Caki2 (cell line): ENCODE results near the gene PAIP2. TPM values are rescaled to one million over a fixed set of nuclear protein-coding genes. Genes with fewer than 3 reads are reported as not detected.
"Not testable (repeated sequence)": the region's sequence is repeated elsewhere in the genome, so short reads cannot be mapped to it uniquely, and the experiment has no call there.

Source experiments
- DNase-seq: peaks from one replicate; pipeline ENCODE4 v3.0.0-alpha.2; 2015; ENCODE audit warnings: low read depth
- in situ Hi-C: cut with HindIII; loops from 2 replicates; pipeline ENCODE4 v1.10.0; 2016; ENCODE audit warnings: low sequenced_read_pairs, low pct_unique_long_range_greater_than_20kb, mixed read lengths
- total RNA-seq: library from RNA; depleted of rRNA; stranded (reverse); fragments of >200 nt; shearing (Covaris generic); gene quantifications from 2 replicates; pipeline ENCODE4 v1.2.3, GENCODE V29; 2014; ENCODE audit warnings: low replicate concordance

Gene PAIP2
- total RNA-seq, 1 experiment from 2014 or later, result 41.9 TPM

- in situ Hi-C loops, DNase-seq: not testable (repeated sequence)
Observed at GRCh38 chr5:139386956-139387355, 45.3 kb downstream of the PAIP2 start.

- in situ Hi-C loops, result no loop called here
- no peak for DNase-seq
Observed at GRCh38 chr5:139387611-139388197, 46.0 kb downstream of the PAIP2 start.

GRCh38 chr5:139388198-139388821 is 46.7 kb downstream of the PAIP2 start:
- DNase-seq, result no peak
- in situ Hi-C loops, result no loop called here

GRCh38 chr5:139389701-139390638 is 48.3 kb downstream of the PAIP2 start, which contains the start of gene MZB1:
MZB1 (minus strand) TSS chr5:139389913; CDS start chr5:139389856, 57 bp downstream.
- no peak for DNase-seq
- in situ Hi-C loops, result no loop called here

GRCh38 chr5:139390639-139391569 is 49.2 kb downstream of the PAIP2 start:
- DNase-seq, result no peak
- in situ Hi-C loops, result no loop called here

- DNase-seq, result no peak
- in situ Hi-C loops, result no loop called here
Observed at GRCh38 chr5:139391570-139392323, 50.1 kb downstream of the PAIP2 start.

- in situ Hi-C loops, result no loop called here
Observed at GRCh38 chr5:139392324-139392677, 50.6 kb downstream of the PAIP2 start.

GRCh38 chr5:139392678-139393496 is 51.2 kb downstream of the PAIP2 start:
- no peak for DNase-seq
- in situ Hi-C loops, result no loop called here

More at GRCh38 chr5:139392324-139392677, 50.6 kb downstream of the PAIP2 start:
- DNase-seq, result no peak

GRCh38 chr5:139393497-139394122 is 52.0 kb downstream of the PAIP2 start:
- no peak for DNase-seq
- in situ Hi-C loops, result no loop called here

- DNase-seq, result no peak
- in situ Hi-C loops, result no loop called here
Observed at GRCh38 chr5:139394123-139394653, 52.5 kb downstream of the PAIP2 start.

- in situ Hi-C loops, result no loop called here
Observed at GRCh38 chr5:139394654-139395566, 53.3 kb downstream of the PAIP2 start, which contains the start of gene PROB1. PROB1 (minus strand) TSS chr5:139395104; CDS start chr5:139395081, 23 bp downstream.

GRCh38 chr5:139395844-139396640 is 54.4 kb downstream of the PAIP2 start:
- in situ Hi-C loops, result no loop called here
- no peak for DNase-seq

More at GRCh38 chr5:139394654-139395566, 53.3 kb downstream of the PAIP2 start, which contains the start of gene PROB1:
- no peak for DNase-seq

- in situ Hi-C loops, result no loop called here
- no peak for DNase-seq
Observed at GRCh38 chr5:139396691-139397090, 55.0 kb downstream of the PAIP2 start.

GRCh38 chr5:139397921-139398320 is 56.3 kb downstream of the PAIP2 start:
- in situ Hi-C loops, result no loop called here
- no peak for DNase-seq
